ENCODE measurements around the gene C1orf50.

Gene C1orf50

DNA sequence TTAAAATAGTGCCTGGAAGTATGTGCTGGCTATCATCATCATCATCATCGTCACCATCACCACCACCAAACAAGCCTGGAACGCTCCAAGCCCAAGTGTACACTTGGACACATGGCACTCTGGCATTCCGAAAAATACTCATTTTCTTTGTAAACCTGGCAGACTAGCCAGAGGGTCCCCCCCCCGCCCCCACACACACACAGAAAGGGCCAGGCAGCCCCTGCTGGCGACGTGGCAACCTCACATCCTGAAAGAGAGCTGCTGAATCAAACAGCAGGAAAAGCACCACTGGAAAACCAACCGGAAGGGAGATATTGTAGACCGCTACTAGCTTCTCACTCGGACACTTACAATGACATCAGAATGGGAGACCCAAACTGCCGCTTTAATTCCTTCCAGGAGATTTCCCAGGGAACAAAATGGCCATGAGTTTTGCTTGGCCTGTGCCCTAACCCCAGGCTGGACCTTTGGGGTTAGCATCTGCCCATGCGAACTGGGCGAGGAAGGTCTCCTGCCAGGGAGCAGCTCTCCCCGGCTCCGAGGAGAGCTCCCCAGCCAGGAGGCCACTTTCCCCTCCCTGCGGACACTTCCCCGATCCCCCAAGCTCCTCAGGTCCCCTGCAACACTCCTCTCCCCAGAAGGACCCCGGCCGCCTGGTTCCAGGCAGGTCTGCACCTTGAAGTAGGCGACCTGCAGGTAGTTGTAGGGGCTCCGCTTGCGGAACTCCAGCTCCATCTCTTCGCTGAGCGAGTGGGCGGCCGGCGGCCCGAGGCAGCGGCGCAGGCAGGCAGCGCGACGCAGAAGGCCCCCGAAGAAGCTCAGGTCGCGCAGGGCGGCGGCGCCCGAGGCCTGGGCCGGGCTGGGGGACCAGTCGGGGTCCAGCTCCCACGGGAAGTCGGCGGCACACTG lies 963 bp upstream of the C1orf50 start:
- H3K27ac ChIP-seq: no peak overlapping the region
- no peak for TF ChIP-seq ZFX (IDR thresholded peaks at IDR 0.05; ENCODE audit: borderline replicate concordance)
- TF ChIP-seq, protein P1, sequence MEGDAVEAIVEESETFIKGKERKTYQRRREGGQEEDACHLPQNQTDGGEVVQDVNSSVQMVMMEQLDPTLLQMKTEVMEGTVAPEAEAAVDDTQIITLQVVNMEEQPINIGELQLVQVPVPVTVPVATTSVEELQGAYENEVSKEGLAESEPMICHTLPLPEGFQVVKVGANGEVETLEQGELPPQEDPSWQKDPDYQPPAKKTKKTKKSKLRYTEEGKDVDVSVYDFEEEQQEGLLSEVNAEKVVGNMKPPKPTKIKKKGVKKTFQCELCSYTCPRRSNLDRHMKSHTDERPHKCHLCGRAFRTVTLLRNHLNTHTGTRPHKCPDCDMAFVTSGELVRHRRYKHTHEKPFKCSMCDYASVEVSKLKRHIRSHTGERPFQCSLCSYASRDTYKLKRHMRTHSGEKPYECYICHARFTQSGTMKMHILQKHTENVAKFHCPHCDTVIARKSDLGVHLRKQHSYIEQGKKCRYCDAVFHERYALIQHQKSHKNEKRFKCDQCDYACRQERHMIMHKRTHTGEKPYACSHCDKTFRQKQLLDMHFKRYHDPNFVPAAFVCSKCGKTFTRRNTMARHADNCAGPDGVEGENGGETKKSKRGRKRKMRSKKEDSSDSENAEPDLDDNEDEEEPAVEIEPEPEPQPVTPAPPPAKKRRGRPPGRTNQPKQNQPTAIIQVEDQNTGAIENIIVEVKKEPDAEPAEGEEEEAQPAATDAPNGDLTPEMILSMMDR (IDR thresholded peaks at IDR 0.05): peak; percentile 42; the same call in 1 of the 2 replicates

DNA sequence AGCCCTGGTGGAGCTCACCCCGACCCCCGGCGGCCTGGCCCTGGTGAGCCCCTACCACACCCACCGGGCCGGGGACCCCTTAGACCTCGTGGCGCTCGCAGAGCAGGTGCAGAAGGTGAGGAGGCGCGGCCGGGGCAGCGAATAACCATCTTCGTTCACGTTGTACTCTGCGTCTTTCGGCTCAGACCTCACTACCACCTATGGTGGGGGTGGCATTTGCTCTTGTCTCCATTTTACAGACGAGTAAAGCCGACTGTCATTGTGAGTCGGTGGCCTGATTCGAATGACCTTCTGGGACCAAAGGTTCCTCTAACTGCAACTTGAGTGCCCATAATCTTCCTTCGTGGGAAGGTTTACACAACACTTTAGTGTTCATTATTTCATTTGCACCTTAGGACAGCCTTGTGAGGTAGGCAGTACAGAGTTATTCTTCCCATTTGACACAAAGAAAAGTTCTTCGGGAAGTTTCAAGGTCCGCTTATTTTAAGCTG lies 506 bp downstream of the C1orf50 start:
- TF ChIP-seq ZFX (IDR thresholded peaks at IDR 0.05; ENCODE audit: borderline replicate concordance): no peak
- TF ChIP-seq, protein P1 (IDR thresholded peaks at IDR 0.05): no peak
- peak overlapping the region; percentile 63 for H3K27ac ChIP-seq

DNA sequence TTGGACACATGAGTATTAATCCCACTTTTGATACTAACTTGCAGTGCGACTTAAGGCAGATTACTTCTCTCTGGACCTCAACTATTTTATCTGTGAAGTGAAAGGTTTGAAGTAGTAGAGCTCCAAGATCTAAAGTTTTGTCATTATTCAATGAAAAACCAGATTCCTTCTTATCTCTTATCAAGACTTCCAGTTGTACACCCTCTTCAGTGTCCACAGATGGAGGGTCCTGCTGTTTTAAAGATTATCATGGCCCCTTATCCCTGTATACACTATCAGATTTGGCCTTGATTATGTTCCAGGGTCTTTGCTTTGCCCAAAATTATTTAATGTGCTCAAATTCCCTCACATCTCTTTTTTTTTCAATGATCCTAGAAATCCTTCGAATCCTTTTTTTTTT lies 1.1 kb downstream of the C1orf50 start:
- no peak for TF ChIP-seq ZFX (IDR thresholded peaks at IDR 0.05; ENCODE audit: borderline replicate concordance)
- TF ChIP-seq, protein P1 (IDR thresholded peaks at IDR 0.05): no peak
- H3K27ac ChIP-seq: peak overlapping the region; percentile 63

DNA sequence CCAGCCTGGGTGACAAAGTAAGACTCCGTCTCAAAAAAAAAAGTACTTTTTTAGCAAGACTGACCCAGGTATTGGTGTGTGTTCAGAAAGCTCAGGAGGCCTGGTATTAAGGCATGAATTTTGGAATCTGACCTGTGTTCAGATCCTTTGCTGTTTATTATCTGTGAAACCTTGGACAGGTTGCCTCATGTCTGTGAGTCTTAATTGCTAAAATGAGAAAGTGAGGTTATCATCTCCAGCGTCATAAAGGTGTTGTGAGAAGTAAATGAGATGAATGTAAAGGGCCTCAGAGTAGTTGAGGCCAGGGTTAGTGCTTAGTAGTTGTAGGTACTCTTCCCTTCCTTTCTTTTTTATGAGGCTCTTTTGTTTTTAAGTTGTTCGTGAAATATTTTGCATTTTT lies 2.8 kb downstream of the C1orf50 start:
- H3K27ac ChIP-seq: no peak overlapping the region

DNA sequence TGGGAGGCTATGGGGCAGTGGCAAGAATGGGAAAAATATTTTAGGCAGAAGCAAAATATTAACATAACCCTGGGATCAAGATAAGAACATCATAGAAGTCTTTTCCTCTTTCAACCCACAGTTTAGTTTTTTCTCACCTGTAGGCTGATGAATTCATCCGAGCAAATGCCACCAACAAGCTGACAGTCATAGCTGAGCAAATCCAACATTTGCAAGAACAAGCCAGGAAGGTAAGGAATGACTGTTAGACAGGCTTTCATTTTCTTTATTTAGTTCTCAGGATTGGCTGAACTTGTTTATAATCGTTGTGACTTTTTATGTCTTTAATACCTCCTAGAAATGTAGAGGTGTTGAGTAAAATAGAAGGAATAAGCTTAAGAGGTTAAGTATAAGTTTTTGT lies 6.4 kb downstream of the C1orf50 start:
- no peak overlapping the region for H3K27ac ChIP-seq
- TF ChIP-seq, protein P1 (IDR thresholded peaks at IDR 0.05): no peak
- no peak for TF ChIP-seq ZFX (IDR thresholded peaks at IDR 0.05; ENCODE audit: borderline replicate concordance)

More for the DNA sequence above, 2.8 kb downstream of the C1orf50 start:
- no peak for TF ChIP-seq ZFX (IDR thresholded peaks at IDR 0.05; ENCODE audit: borderline replicate concordance)
- TF ChIP-seq, protein P1 (IDR thresholded peaks at IDR 0.05): no peak

DNA sequence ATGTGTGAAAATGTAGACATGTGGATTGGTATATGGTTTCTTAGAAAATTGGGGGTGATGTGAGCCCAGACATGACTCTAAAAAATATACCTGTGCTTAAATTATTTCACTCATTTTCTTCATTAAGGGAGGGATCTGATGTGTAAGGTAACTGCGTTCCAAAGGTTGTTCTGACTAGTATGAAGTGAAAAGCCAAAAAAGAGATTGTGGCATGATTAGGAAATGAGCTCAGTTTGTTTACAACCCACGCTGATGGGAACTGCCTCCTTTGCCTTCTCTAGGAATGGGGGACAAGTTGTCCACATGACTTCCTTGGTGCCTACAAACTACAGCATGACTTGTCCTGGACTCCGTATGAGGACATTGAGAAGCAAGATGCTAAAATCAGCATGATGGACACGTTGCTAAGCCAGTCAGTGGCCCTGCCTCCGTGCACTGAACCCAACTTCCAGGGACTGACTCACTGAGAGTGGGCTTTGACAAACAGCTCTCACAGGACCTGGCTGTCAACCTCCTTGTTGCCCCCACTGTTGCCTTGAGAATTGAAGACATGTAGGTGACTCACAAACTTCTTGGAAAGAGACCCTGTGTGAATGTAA lies 8.0 kb downstream of the C1orf50 start:
- no peak overlapping the region for H3K27ac ChIP-seq
- TF ChIP-seq ZFX (IDR thresholded peaks at IDR 0.05; ENCODE audit: borderline replicate concordance): no peak
- TF ChIP-seq, protein P1 (IDR thresholded peaks at IDR 0.05): no peak

DNA sequence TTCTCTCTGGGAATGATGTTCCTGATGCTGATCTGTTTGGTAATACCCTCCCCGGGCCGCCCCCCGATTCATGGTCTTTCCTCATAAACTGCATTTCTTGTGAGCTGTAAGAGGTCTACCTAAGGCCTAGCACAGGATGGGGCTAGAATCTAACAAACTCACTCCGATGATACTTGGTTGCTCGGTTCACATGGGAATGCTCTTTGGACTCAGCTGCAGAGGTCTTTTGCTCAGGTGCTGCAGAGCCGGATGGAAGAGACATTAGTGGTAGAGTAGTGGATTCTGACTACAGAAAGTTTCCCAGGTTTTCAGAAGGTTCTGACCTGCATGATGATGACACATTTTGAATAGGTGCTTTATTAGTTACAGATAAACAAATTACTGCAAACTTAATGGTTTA lies 9.5 kb downstream of the C1orf50 start:
- no peak overlapping the region for H3K27ac ChIP-seq
- no peak for TF ChIP-seq ZFX (IDR thresholded peaks at IDR 0.05; ENCODE audit: borderline replicate concordance)
- TF ChIP-seq, protein P1 (IDR thresholded peaks at IDR 0.05): no peak

Data from 22Rv1 (cell line).